ENCODE data around the gene COMMD8. TPM values are rescaled to one million over a fixed set of nuclear protein-coding genes. Genes with fewer than 3 reads are reported as not detected.
"Not testable (repeated sequence)": the region's sequence is repeated elsewhere in the genome, so short reads cannot be mapped to it uniquely, and the experiment has no call there.

Gene COMMD8
- total RNA-seq: 15.8 and 15.9 TPM in 2 replicates

DNA sequence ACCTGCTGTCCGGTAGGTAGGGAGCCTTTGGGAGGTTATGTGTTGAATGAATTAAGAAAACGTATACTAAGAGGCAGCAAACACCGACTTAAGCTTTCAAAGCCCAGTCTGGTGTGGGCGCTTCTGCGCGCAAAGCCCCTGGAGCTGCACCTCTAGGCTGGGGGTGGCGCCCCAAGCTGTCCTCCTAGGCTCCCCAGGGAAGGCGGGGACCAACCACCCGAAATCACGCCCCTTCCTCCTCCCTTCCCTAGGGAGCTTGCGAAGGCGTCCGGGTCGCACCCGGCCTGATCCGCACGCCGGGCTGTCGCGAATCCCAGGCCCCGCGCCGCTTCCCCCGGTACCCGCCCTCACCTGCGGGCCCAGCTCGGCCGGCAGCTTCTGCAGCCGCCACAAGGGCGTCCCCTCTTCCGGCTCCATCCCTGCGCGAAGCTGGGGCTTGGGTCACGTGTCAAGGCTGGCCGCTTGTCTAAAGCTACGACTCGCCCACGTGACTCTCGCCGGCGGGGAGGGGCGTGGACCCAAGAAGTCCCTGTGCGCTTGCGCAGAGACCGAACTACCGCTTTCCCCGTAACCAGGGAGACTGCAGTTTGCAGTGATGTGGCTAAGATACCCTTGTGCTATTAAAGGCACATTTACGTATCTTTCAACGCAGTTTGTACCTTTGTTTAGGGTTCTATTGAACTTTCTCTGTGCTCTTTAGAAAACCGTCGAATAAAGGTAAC, at the start of gene COMMD8:
Gene COMMD8 (minus strand): TSS at position 468 of the 722 bp plus-strand sequence. CDS start 51 bp downstream, at position 417.
- peaks cover 4% of the 10 kb centered on the region for H3K36me3 Mint-ChIP-seq (ENCODE audit: low read depth)
- no peaks in the 10 kb centered on the region for H3K9me3 Mint-ChIP-seq
- peaks cover 32% of the 10 kb centered on the region for H3K4me1 Mint-ChIP-seq (ENCODE audit: low read depth)
- H3K4me3 Mint-ChIP-seq: peak within 1 kb of the TSS; percentile 86
- intact Hi-C loops (cut with micrococcal nuclease): loop anchor here (1.0 to 10.0 kb wide), 9 partner anchors 22 to 1369 kb away; partner anchors contain the start of genes ATP10D, CNGA1, CORIN and NFXL1
- H3K27ac Mint-ChIP-seq: peak within 1 kb of the TSS; percentile 53
- H3K27me3 Mint-ChIP-seq (ENCODE audit: insufficient read depth): no peaks in the 10 kb centered on the region
- DNase-seq (ENCODE audit: low spot score): peak; percentile 96

DNA sequence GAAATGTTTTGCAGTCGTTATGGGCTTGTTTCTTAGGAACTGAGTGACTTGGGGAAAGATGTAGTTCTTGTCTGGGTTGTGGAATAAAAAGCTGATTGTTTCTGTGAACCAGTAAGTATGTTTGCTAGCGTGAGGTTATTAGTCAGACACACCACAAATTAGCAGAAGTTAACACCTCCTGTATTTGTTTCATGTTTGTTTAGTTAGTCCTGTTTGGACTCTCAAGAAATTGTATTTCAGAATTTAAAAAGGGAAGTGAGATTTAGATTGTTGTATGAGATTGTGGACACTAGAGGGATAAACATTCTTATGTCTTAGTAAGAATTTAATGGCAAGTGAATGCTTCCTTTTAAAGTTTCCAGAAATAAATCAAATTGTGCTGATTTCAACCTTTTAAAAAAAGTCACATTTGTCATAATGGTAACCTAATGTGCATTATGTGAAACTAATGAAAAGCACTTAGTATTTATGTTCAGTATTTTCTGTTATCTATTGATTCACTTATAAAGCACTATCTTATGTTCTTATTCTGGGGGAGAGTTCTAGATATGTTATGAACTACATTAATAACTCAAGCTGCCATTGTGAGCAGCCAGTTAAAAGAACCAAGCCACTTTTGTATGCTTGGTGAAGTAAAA, 47.1 kb upstream of the COMMD8 start:
- Mint-ChIP-seq H3K4me1 (ENCODE audit: low read depth) (no peaks in the 10 kb centered on the region), H3K36me3 (ENCODE audit: low read depth) (peaks cover 1% of the 10 kb centered on the region), H3K4me3 (no peak overlapping the region), H3K27me3 (ENCODE audit: insufficient read depth) (peaks cover 8% of the 10 kb centered on the region), H3K9me3 (no peaks in the 10 kb centered on the region), H3K27ac (no peak overlapping the region)
- no peak for DNase-seq (ENCODE audit: low spot score)
- intact Hi-C loops (cut with micrococcal nuclease): no loop called here

- peaks cover 7% of the 10 kb centered on the region for H3K27me3 Mint-ChIP-seq (ENCODE audit: insufficient read depth)
- no peaks in the 10 kb centered on the region for H3K36me3 Mint-ChIP-seq (ENCODE audit: low read depth)
- no peak overlapping the region for H3K4me3 Mint-ChIP-seq
- H3K27ac Mint-ChIP-seq: no peak overlapping the region
- intact Hi-C loops (cut with micrococcal nuclease): no loop called here
- H3K9me3 Mint-ChIP-seq: no peaks in the 10 kb centered on the region
- no peaks in the 10 kb centered on the region for H3K4me1 Mint-ChIP-seq (ENCODE audit: low read depth)
- DNase-seq (ENCODE audit: low spot score): no peak
Observed at GRCh38 chr4:47505666-47506065, 42.2 kb upstream of the COMMD8 start.

GRCh38 chr4:47505147-47505546, 41.6 kb upstream of the COMMD8 start:
- intact Hi-C loops (cut with micrococcal nuclease): no loop called here
- H3K4me3 Mint-ChIP-seq: no peak overlapping the region
- H3K36me3 Mint-ChIP-seq (ENCODE audit: low read depth): no peaks in the 10 kb centered on the region
- no peak for DNase-seq (ENCODE audit: low spot score)
- no peak overlapping the region for H3K27ac Mint-ChIP-seq
- no peaks in the 10 kb centered on the region for H3K9me3 Mint-ChIP-seq
- H3K4me1 Mint-ChIP-seq (ENCODE audit: low read depth): no peaks in the 10 kb centered on the region
- peaks cover 4% of the 10 kb centered on the region for H3K27me3 Mint-ChIP-seq (ENCODE audit: insufficient read depth)

GRCh38 chr4:47500776-47501175, 37.3 kb upstream of the COMMD8 start:
- no peak for DNase-seq (ENCODE audit: low spot score)
- intact Hi-C loops (cut with micrococcal nuclease): no loop called here
- Mint-ChIP-seq H3K9me3 (no peaks in the 10 kb centered on the region), H3K27me3 (ENCODE audit: insufficient read depth) (no peaks in the 10 kb centered on the region), H3K4me3 (no peak overlapping the region), H3K4me1 (ENCODE audit: low read depth) (no peaks in the 10 kb centered on the region), H3K36me3 (ENCODE audit: low read depth) (no peaks in the 10 kb centered on the region), H3K27ac (no peak overlapping the region)

DNA sequence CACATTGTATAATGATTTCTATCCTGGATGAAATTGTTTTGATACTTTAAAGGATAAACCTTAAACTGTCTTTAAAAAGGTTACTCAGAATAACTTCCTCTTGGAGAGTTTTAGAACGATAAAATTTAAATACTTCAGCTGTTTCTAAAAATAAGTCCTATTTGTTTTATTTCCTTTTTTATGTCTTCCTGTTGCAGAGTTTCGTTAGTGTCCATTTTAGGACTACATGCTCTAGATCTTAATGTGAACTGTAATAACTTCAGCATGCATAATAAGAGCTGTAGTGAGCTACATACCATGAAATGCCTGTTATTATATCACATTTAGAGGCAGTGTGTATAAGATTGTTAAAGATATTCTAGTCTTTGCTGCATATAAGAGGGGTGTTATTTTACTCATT, 36.2 kb upstream of the COMMD8 start:
- no peaks in the 10 kb centered on the region for H3K36me3 Mint-ChIP-seq (ENCODE audit: low read depth)
- H3K4me3 Mint-ChIP-seq: no peak overlapping the region
- no peaks in the 10 kb centered on the region for H3K9me3 Mint-ChIP-seq
- no peak for DNase-seq (ENCODE audit: low spot score)
- H3K27ac Mint-ChIP-seq: no peak overlapping the region
- H3K4me1 Mint-ChIP-seq (ENCODE audit: low read depth): no peaks in the 10 kb centered on the region
- H3K27me3 Mint-ChIP-seq (ENCODE audit: insufficient read depth): no peaks in the 10 kb centered on the region
- intact Hi-C loops (cut with micrococcal nuclease): no loop called here

GRCh38 chr4:47498899-47499298, 35.4 kb upstream of the COMMD8 start:
- DNase-seq (ENCODE audit: low spot score): no peak
- Mint-ChIP-seq H3K4me1 (ENCODE audit: low read depth) (peaks cover 4% of the 10 kb centered on the region), H3K36me3 (ENCODE audit: low read depth) (no peaks in the 10 kb centered on the region), H3K4me3 (no peak overlapping the region), H3K27ac (no peak overlapping the region), H3K27me3 (ENCODE audit: insufficient read depth) (no peaks in the 10 kb centered on the region), H3K9me3 (no peaks in the 10 kb centered on the region)
- intact Hi-C loops (cut with micrococcal nuclease): no loop called here

- H3K9me3 Mint-ChIP-seq: no peaks in the 10 kb centered on the region
- H3K4me3 Mint-ChIP-seq: no peak overlapping the region
- intact Hi-C loops (cut with micrococcal nuclease): no loop called here
- H3K27ac Mint-ChIP-seq: no peak overlapping the region
- no peaks in the 10 kb centered on the region for H3K36me3 Mint-ChIP-seq (ENCODE audit: low read depth)
- H3K27me3 Mint-ChIP-seq (ENCODE audit: insufficient read depth): no peaks in the 10 kb centered on the region
- no peak for DNase-seq (ENCODE audit: low spot score)
- peaks cover 5% of the 10 kb centered on the region for H3K4me1 Mint-ChIP-seq (ENCODE audit: low read depth)
Observed at GRCh38 chr4:47494124-47494430, 30.6 kb upstream of the COMMD8 start.

- intact Hi-C loops (cut with micrococcal nuclease): no loop called here
- H3K4me1 Mint-ChIP-seq (ENCODE audit: low read depth): peaks cover 5% of the 10 kb centered on the region
- no peak overlapping the region for H3K27ac Mint-ChIP-seq
- no peak for DNase-seq (ENCODE audit: low spot score)
- no peaks in the 10 kb centered on the region for H3K27me3 Mint-ChIP-seq (ENCODE audit: insufficient read depth)
- no peaks in the 10 kb centered on the region for H3K9me3 Mint-ChIP-seq
- H3K4me3 Mint-ChIP-seq: no peak overlapping the region
- no peaks in the 10 kb centered on the region for H3K36me3 Mint-ChIP-seq (ENCODE audit: low read depth)
Observed at GRCh38 chr4:47493238-47494123, 30.0 kb upstream of the COMMD8 start.

DNA sequence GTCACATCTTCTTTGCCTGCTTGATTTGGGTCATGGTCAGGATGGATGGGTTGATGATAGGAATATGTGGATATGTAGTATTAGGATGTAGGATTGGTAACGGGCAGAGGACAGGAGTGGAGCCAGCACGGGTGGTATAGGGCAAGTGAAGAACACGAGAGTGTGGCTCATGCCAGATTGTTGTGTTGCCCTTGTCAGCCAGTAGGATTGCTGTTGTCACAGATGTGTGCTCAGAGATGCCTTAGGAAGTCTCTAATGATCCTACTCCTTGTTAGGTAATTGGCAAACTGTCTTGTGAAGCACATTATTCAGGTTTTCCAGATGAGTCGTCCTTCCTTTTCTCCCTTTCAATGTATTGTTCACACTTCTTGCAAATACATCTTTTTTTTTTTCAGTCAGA, 27.0 kb upstream of the COMMD8 start:
- intact Hi-C loops (cut with micrococcal nuclease): loop anchor here (1.0 kb wide), 1 partner anchor 74 kb away; no protein-coding TSS in a partner anchor
- H3K4me3 Mint-ChIP-seq: no peak overlapping the region
- DNase-seq (ENCODE audit: low spot score): no peak

GRCh38 chr4:47488706-47489105, 25.2 kb upstream of the COMMD8 start:
- no peak overlapping the region for H3K4me3 Mint-ChIP-seq
- no peak overlapping the region for H3K27ac Mint-ChIP-seq
- DNase-seq (ENCODE audit: low spot score): no peak
- peaks cover 2% of the 10 kb centered on the region for H3K27me3 Mint-ChIP-seq (ENCODE audit: insufficient read depth)
- no peaks in the 10 kb centered on the region for H3K36me3 Mint-ChIP-seq (ENCODE audit: low read depth)
- H3K4me1 Mint-ChIP-seq (ENCODE audit: low read depth): peaks cover 21% of the 10 kb centered on the region
- intact Hi-C loops (cut with micrococcal nuclease): loop anchor here (10.0 kb wide), 1 partner anchor 636 kb away; no protein-coding TSS in a partner anchor
- no peaks in the 10 kb centered on the region for H3K9me3 Mint-ChIP-seq

More for the DNA sequence above, 27.0 kb upstream of the COMMD8 start:
- Mint-ChIP-seq H3K27me3 (ENCODE audit: insufficient read depth) (peaks cover 2% of the 10 kb centered on the region), H3K27ac (no peak overlapping the region), H3K9me3 (no peaks in the 10 kb centered on the region), H3K36me3 (ENCODE audit: low read depth) (no peaks in the 10 kb centered on the region), H3K4me1 (ENCODE audit: low read depth) (peaks cover 14% of the 10 kb centered on the region)

- not testable (repeated sequence) for H3K9me3 Mint-ChIP-seq, H3K4me3 Mint-ChIP-seq
- intact Hi-C loops (cut with micrococcal nuclease): loop anchor here (10.0 kb wide), 1 partner anchor 638 kb away; no protein-coding TSS in a partner anchor
Observed at GRCh38 chr4:47486727-47487126, 23.2 kb upstream of the COMMD8 start.

More at GRCh38 chr4:47486727-47487126, 23.2 kb upstream of the COMMD8 start:
- not testable (repeated sequence) for H3K27ac Mint-ChIP-seq; DNase-seq (ENCODE audit: low spot score); H3K27me3 Mint-ChIP-seq (ENCODE audit: insufficient read depth); H3K36me3 Mint-ChIP-seq (ENCODE audit: low read depth)
- peaks cover 27% of the 10 kb centered on the region for H3K4me1 Mint-ChIP-seq (ENCODE audit: low read depth)

Measured in activated T-helper 1 cell treated with anti-CD3 and anti-CD28 coated beads, Interleukin-12 subunit alpha, Interleukin-12 subunit beta, Interleukin-2, Interleukin-4 antibody, amounts not matched to agents 30 ng/mL and 10 ng/mL and 1 ng/mL, durations not matched to agents 14 hours and 24 hours and 36 hours (primary cell).